ENCODE data around the gene MSLN.
"Not testable (repeated sequence)": the region's sequence is repeated elsewhere in the genome, so short reads cannot be mapped to it uniquely, and the experiment has no call there.

DNA sequence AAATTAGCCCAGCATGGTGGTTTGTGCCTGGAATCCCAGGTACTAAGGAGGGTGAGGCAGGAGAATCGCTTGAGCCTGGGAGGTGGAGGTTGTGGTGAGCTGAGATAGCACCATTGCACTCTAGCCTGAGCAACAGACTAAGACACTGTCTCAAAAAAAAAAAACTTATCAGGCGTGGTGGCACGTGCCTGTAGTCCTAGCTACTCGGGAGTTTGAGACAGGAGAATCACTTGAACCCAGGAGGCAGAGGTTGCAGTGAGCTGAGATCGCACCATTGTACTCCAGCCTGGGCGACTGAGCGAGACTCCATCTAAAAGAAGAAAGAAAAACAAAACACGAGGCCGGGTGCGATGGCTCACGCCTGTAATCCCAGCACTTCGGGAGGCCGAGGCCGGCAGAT, 17.6 kb upstream of the MSLN start:
- TF ChIP-seq POLR2A (IDR thresholded peaks at IDR 0.05), result not testable (repeated sequence)
- TF ChIP-seq, protein P1, sequence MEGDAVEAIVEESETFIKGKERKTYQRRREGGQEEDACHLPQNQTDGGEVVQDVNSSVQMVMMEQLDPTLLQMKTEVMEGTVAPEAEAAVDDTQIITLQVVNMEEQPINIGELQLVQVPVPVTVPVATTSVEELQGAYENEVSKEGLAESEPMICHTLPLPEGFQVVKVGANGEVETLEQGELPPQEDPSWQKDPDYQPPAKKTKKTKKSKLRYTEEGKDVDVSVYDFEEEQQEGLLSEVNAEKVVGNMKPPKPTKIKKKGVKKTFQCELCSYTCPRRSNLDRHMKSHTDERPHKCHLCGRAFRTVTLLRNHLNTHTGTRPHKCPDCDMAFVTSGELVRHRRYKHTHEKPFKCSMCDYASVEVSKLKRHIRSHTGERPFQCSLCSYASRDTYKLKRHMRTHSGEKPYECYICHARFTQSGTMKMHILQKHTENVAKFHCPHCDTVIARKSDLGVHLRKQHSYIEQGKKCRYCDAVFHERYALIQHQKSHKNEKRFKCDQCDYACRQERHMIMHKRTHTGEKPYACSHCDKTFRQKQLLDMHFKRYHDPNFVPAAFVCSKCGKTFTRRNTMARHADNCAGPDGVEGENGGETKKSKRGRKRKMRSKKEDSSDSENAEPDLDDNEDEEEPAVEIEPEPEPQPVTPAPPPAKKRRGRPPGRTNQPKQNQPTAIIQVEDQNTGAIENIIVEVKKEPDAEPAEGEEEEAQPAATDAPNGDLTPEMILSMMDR (IDR thresholded peaks at IDR 0.05), result not testable (repeated sequence)
